ENCODE results near the gene AGPAT2.

GRCh38 chr9:136693490-136694162, 6.4 kb upstream of the AGPAT2 start:
- TF ChIP-seq EZH2 (IDR thresholded peaks at IDR 0.05; ENCODE audit: low read depth, unreplicated experiment), result no peak
- no peak for TF ChIP-seq CREB1 (CRISPR knock-in tag; IDR thresholded peaks at IDR 0.05; ENCODE audit: low read depth)
- TF ChIP-seq CTCF (conservative IDR thresholded peaks at IDR 0.05; ENCODE audit: low read depth in 2 of 2), result no peak
- TF ChIP-seq STAT1 (IDR thresholded peaks at IDR 0.05; ENCODE audit: unreplicated experiment), result no peak
- TF ChIP-seq POLR2AphosphoS5 (IDR thresholded peaks at IDR 0.05; ENCODE audit: low read depth), result no peak
- no peak for TF ChIP-seq EZH2phosphoT487 (IDR thresholded peaks at IDR 0.05; ENCODE audit: unreplicated experiment)
- TF ChIP-seq REST (IDR thresholded peaks at IDR 0.05; ENCODE audit: unreplicated experiment), result no peak
- TF ChIP-seq JUNB (IDR thresholded peaks at IDR 0.05; ENCODE audit: unreplicated experiment), result no peak
- no peak for TF ChIP-seq ZNF114 (CRISPR knock-in tag; IDR thresholded peaks at IDR 0.05)
- no peak for TF ChIP-seq ZNF331 (CRISPR knock-in tag; IDR thresholded peaks at IDR 0.05; ENCODE audit: low read depth)
- no peak for TF ChIP-seq ETS1 (IDR thresholded peaks at IDR 0.05)
- no peak for TF ChIP-seq ZNF462 (CRISPR knock-in tag; IDR thresholded peaks at IDR 0.05)
